Esophagus (tissue), 2 donors: Measurements from ENCODE around the gene IFT20. TPM values are rescaled to one million over a fixed set of nuclear protein-coding genes. Genes with fewer than 3 reads are reported as not detected.

ENCODE experiments used
- H3K27ac ChIP-seq, 2 donors: one replicate each; pipeline ENCODE4 v1.5.1; 2013; ENCODE audit warnings: low read depth in 2 of 2, mild to moderate bottlenecking in 2 of 2, inconsistent platforms in 1 of 2, low read length in 1 of 2, moderate library complexity in 1 of 2
- H3K27me3 ChIP-seq, 2 donors: one replicate each; pipeline ENCODE4 v1.6.1; 2013; ENCODE audit warnings: low read length in 2 of 2, control low read depth in 1 of 2, mild to moderate bottlenecking in 1 of 2; ENCODE audit not compliant: insufficient read depth in 2 of 2, control insufficient read depth in 1 of 2
- H3K36me3 ChIP-seq, 2 donors: one replicate each; pipeline ENCODE4 v1.6.1; 2013; ENCODE audit warnings: low read length in 1 of 2; ENCODE audit not compliant: control insufficient read depth in 2 of 2, insufficient read depth in 2 of 2
- H3K4me1 ChIP-seq, 2 donors: one replicate each; pipeline ENCODE4 v1.6.1; 2013; ENCODE audit warnings: low read length in 1 of 2; ENCODE audit not compliant: control insufficient read depth in 2 of 2, insufficient read depth in 2 of 2
- H3K4me3 ChIP-seq, 2 donors: one replicate each; pipeline ENCODE4 v1.5.1; 2013; ENCODE audit warnings: low read length in 2 of 2, mild to moderate bottlenecking in 2 of 2, low read depth in 1 of 2, moderate library complexity in 1 of 2
- H3K9me3 ChIP-seq, 2 donors: one replicate each; pipeline ENCODE4 v1.6.1; 2013; ENCODE audit warnings: mild to moderate bottlenecking in 2 of 2, low read depth in 1 of 2, low read length in 1 of 2, moderate library complexity in 1 of 2; ENCODE audit not compliant: control insufficient read depth in 2 of 2, insufficient read depth in 1 of 2
- whole genome bisulfite sequencing, 2 donors: extraction: QIAGEN DNeasy Blood & Tissue Kit; methylation state at CpG; one replicate each; pipeline ENCODE4 v1.1.7; 2013; 5-methylcytosine and 5-hydroxymethylcytosine counted together
- polyA plus RNA-seq, 2 donors: library from polyadenylated mRNA; stranded (reverse); fragments of 200-250 nt; gene quantifications; one replicate each; pipeline ENCODE4 v1.2.3, GENCODE V29; 2013
- donor health status: healthy with polysubstance abuse.
- donor health status: Bipolar disorder and iron deficiency.

IFT20 gene
- polyA plus RNA-seq, 2 donors: 23.3 to 35.7 TPM

DNA sequence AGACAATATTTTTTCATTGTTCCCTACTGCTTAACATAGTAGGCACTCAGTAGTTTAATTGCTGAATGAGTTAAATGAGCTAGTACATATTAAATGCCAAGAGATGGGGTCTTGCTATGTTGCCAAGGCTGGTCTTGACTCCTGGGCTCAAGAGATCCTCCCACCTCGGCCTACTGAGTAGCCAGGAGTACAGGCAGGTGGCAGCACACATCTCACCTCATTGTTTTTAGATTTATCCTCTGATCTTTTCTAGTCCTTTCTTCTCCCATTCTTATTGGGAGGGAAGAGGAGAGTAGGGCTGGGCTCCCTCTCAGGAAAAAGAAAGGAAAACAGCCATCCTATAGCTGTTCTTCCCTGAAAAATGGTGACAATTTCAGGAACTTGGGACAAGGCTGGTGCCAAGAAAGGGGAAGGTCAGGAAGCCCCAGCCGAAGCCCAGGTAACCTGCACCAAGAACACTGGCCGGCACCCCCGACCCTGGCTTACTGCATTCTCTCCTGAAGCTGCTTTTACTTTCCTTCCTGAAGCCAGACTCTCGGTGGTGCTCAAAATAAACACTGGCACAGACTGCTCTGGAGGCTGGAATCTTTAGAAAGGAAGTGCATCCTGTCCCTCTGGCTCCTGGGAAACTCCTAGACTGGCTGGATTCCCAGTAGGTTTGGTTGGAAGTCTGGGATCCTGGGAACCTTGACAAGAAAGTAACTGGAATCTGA is 2.9 kb upstream of the IFT20 start:
- WGBS, 2 donors: 47 to 49% methylated on average over 5 of the region's 5 CpGs
- H3K36me3 ChIP-seq: peaks cover 22 to 29% of the 10 kb centered on the region in 2 donors
- H3K27ac ChIP-seq: peak overlapping the region; percentile 25 to 69
- no peaks in the 10 kb centered on the region for H3K9me3 ChIP-seq
- H3K27me3 ChIP-seq: no peaks in the 10 kb centered on the region
- no peak overlapping the region for H3K4me3 ChIP-seq
- H3K4me1 ChIP-seq: peaks cover 0 to 5% of the 10 kb centered on the region in 2 donors

GRCh38 chr17:28335959-28336871 is 943 bp upstream of the IFT20 start:
- H3K4me1 ChIP-seq: peaks cover 0 to 5% of the 10 kb centered on the region in 2 donors
- peak overlapping the region; percentile 83 to 87 for H3K4me3 ChIP-seq
- WGBS, 2 donors: 4% methylated on average over 26 to 29 of the region's 29 CpGs
- H3K27ac ChIP-seq: peak overlapping the region; percentile 96
- peaks cover 8 to 19% of the 10 kb centered on the region in 2 donors for H3K36me3 ChIP-seq
- H3K9me3 ChIP-seq: no peaks in the 10 kb centered on the region
- H3K27me3 ChIP-seq: no peaks in the 10 kb centered on the region

GRCh38 chr17:28334666-28335200 is 539 bp downstream of the IFT20 start:
- 7 to 9% methylated on average over 18 of the region's 18 CpGs for WGBS, 2 donors
- H3K9me3 ChIP-seq: no peaks in the 10 kb centered on the region

GRCh38 chr17:28334171-28334570 is 1.1 kb downstream of the IFT20 start:
- Histone ChIP-seq H3K4me1 (peaks cover 0 to 1% of the 10 kb centered on the region in 2 donors), H3K9me3 (no peaks in the 10 kb centered on the region), H3K27me3 (no peaks in the 10 kb centered on the region), H3K4me3 (no peak overlapping the region), H3K27ac (no peak overlapping the region), H3K36me3 (peaks cover 0 to 10% of the 10 kb centered on the region in 2 donors)
- 61 to 69% methylated on average over 6 of the region's 6 CpGs for WGBS, 2 donors

More at GRCh38 chr17:28334666-28335200, 539 bp downstream of the IFT20 start:
- peaks cover 0 to 11% of the 10 kb centered on the region in 2 donors for H3K36me3 ChIP-seq
- H3K27me3 ChIP-seq: no peaks in the 10 kb centered on the region
- peaks cover 0 to 5% of the 10 kb centered on the region in 2 donors for H3K4me1 ChIP-seq
- peak overlapping the region; percentile 82 to 92 for H3K27ac ChIP-seq
- H3K4me3 ChIP-seq: peak overlapping the region; percentile 83 to 87

- H3K27ac ChIP-seq: no peak overlapping the region
- H3K4me3 ChIP-seq: no peak overlapping the region
- no peaks in the 10 kb centered on the region for H3K4me1 ChIP-seq
- 59 to 82% methylated on average over 1 of the region's 1 CpG for WGBS, 2 donors
- peaks cover 0 to 13% of the 10 kb centered on the region in 2 donors for H3K36me3 ChIP-seq
- H3K27me3 ChIP-seq: no peaks in the 10 kb centered on the region
- no peaks in the 10 kb centered on the region for H3K9me3 ChIP-seq
These were observed 2.1 kb downstream of the IFT20 start for GRCh38 chr17:28333083-28333746.

DNA sequence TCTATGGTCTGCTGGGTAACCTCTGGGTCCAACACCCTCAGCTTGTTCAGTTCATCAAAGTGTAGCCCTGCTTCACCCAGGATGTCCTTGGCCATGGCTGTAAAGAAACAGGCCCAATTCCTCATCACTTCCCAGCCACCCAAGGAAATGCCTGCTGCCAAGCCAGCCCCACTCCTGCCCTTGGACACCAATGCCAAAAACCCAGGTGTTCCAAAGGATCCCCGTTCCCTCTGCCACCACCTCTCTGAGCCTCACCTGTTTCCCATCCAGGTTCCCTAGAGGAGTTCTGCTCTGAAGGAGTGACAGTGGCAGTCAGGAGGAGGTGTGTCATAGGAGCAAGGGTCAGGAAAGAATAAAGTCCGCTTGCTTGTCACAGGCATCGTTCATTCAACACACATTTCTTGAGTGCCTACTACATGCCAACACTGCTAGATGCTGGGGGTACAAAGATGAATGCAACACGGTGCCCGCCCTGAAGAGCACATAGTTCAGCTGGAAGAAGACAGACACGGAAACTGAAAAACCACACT is 3.3 kb downstream of the IFT20 start:
- Histone ChIP-seq H3K9me3 (no peaks in the 10 kb centered on the region), H3K4me1 (no peaks in the 10 kb centered on the region), H3K27ac (no peak overlapping the region), H3K4me3 (no peak overlapping the region), H3K27me3 (no peaks in the 10 kb centered on the region), H3K36me3 (peaks cover 0 to 16% of the 10 kb centered on the region in 2 donors)
- WGBS, 2 donors: 79 to 90% methylated on average over 6 of the region's 6 CpGs

DNA sequence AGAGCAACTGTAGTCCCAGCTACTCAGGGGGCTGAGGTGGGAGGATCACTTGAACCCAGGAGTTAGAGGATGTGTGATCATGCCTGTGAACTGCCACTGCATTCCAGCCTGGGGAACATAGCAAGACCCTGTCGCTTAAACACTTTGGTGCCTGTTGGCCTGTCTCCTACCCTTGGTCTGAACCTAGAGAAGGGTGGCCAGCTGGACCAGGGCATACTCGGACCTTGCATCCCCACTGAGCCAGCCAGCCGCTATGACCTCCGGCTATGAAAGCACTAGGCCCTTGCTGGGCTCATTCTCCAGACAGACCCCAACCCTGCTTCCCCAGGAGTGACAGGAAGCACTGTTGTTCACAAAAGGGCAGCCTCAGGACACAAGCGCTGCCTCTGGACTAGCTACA is 4.6 kb downstream of the IFT20 start:
- Histone ChIP-seq H3K9me3 (no peaks in the 10 kb centered on the region), H3K27ac (no peak overlapping the region), H3K4me1 (no peaks in the 10 kb centered on the region), H3K4me3 (no peak overlapping the region), H3K27me3 (no peaks in the 10 kb centered on the region), H3K36me3 (peaks cover 0 to 16% of the 10 kb centered on the region in 2 donors)
- 83 to 94% methylated on average over 5 of the region's 5 CpGs for WGBS, 2 donors

- no peak overlapping the region for H3K27ac ChIP-seq
- peaks cover 0 to 16% of the 10 kb centered on the region in 2 donors for H3K36me3 ChIP-seq
- WGBS, 2 donors: 75 to 76% methylated on average over 4 of the region's 4 CpGs
- H3K4me3 ChIP-seq: no peak overlapping the region
- H3K27me3 ChIP-seq: no peaks in the 10 kb centered on the region
- no peaks in the 10 kb centered on the region for H3K4me1 ChIP-seq
- H3K9me3 ChIP-seq: no peaks in the 10 kb centered on the region
These were observed 6.9 kb downstream of the IFT20 start for GRCh38 chr17:28328325-28328724.

GRCh38 chr17:28327709-28328108 is 7.6 kb downstream of the IFT20 start:
- no peak overlapping the region for H3K27ac ChIP-seq
- no peaks in the 10 kb centered on the region for H3K9me3 ChIP-seq
- H3K4me1 ChIP-seq: no peaks in the 10 kb centered on the region
- H3K4me3 ChIP-seq: no peak overlapping the region
- WGBS, 2 donors: 59 to 67% methylated on average over 3 of the region's 3 CpGs
- H3K36me3 ChIP-seq: peaks cover 0 to 16% of the 10 kb centered on the region in 2 donors
- H3K27me3 ChIP-seq: no peaks in the 10 kb centered on the region
